Measurements from ENCODE around the gene MAPKAP1. TPM values are rescaled to one million over a fixed set of nuclear protein-coding genes. Genes with fewer than 3 reads are reported as not detected.

MAPKAP1 gene
- total and polyA plus RNA-seq, 4 donors: 32.2 to 58.4 (median 56.1) TPM

- DNase-seq: peak; percentile 67 to 82
- WGBS, 2 donors: 3 to 10% methylated on average over 13 of the region's 13 CpGs
- no peaks in the 10 kb centered on the region for H3K27me3 ChIP-seq (ENCODE audit: control insufficient read depth in 1 of 2, insufficient read depth in 2 of 2, low read length in 1 of 2)
- intact Hi-C loops (cut with DNase I): loop anchor here in 1 of 2 donors (5.0 kb wide), 1 partner anchor 202 kb away; the partner anchor contains the start of gene PBX3
- no peak overlapping the region for H3K4me3 ChIP-seq (ENCODE audit: low read length in 2 of 2)
- peak overlapping the region in 1 of 2 donors; percentile 64 for H3K27ac ChIP-seq (ENCODE audit: low read depth in 1 of 2, low read length in 2 of 2)
- peak; percentile 72 for ATAC-seq (ENCODE audit: low FRiP score)
- H3K4me1 ChIP-seq (ENCODE audit: control insufficient read depth in 1 of 2, insufficient read depth in 2 of 2, low read length in 2 of 2): peaks cover 11 to 15% of the 10 kb centered on the region in 2 donors
- H3K36me3 ChIP-seq (ENCODE audit: control insufficient read depth in 1 of 2, insufficient read depth in 2 of 2, low read length in 1 of 2): no peaks in the 10 kb centered on the region
- H3K9me3 ChIP-seq (ENCODE audit: control insufficient read depth, low read length): no peaks in the 10 kb centered on the region
Measured at GRCh38 chr9:125544988-125545651, 161.9 kb downstream of the MAPKAP1 start.

GRCh38 chr9:125544484-125544883, 162.5 kb downstream of the MAPKAP1 start:
- Histone ChIP-seq H3K27me3 (ENCODE audit: control insufficient read depth in 1 of 2, insufficient read depth in 2 of 2, low read length in 1 of 2) (no peaks in the 10 kb centered on the region), H3K9me3 (ENCODE audit: control insufficient read depth, low read length) (no peaks in the 10 kb centered on the region), H3K36me3 (ENCODE audit: control insufficient read depth in 1 of 2, insufficient read depth in 2 of 2, low read length in 1 of 2) (no peaks in the 10 kb centered on the region), H3K4me1 (ENCODE audit: control insufficient read depth in 1 of 2, insufficient read depth in 2 of 2, low read length in 2 of 2) (peaks cover 11 to 15% of the 10 kb centered on the region in 2 donors), H3K4me3 (ENCODE audit: low read length in 2 of 2) (no peak overlapping the region), H3K27ac (ENCODE audit: low read depth in 1 of 2, low read length in 2 of 2) (peak overlapping the region in 1 of 2 donors; percentile 64)
- no peak for DNase-seq
- intact Hi-C loops (cut with DNase I): no loop called here
- WGBS, 2 donors: 50 to 54% methylated on average over 4 of the region's 4 CpGs
- ATAC-seq (ENCODE audit: low FRiP score): no peak

- Histone ChIP-seq H3K4me3 (ENCODE audit: low read length in 2 of 2) (no peak overlapping the region), H3K36me3 (ENCODE audit: control insufficient read depth in 1 of 2, insufficient read depth in 2 of 2, low read length in 1 of 2) (no peaks in the 10 kb centered on the region), H3K9me3 (ENCODE audit: control insufficient read depth, low read length) (no peaks in the 10 kb centered on the region), H3K27me3 (ENCODE audit: control insufficient read depth in 1 of 2, insufficient read depth in 2 of 2, low read length in 1 of 2) (no peaks in the 10 kb centered on the region), H3K27ac (ENCODE audit: low read depth in 1 of 2, low read length in 2 of 2) (no peak overlapping the region), H3K4me1 (ENCODE audit: control insufficient read depth in 1 of 2, insufficient read depth in 2 of 2, low read length in 2 of 2) (peaks cover 7% of the 10 kb centered on the region in 2 donors)
- ATAC-seq (ENCODE audit: low FRiP score) (no peak), DNase-seq (no peak)
- intact Hi-C loops (cut with DNase I): no loop called here
- WGBS, 2 donors: 95 to 96% methylated on average over 12 of the region's 12 CpGs
Measured at GRCh38 chr9:125541840-125542243, 165.2 kb downstream of the MAPKAP1 start.

DNA sequence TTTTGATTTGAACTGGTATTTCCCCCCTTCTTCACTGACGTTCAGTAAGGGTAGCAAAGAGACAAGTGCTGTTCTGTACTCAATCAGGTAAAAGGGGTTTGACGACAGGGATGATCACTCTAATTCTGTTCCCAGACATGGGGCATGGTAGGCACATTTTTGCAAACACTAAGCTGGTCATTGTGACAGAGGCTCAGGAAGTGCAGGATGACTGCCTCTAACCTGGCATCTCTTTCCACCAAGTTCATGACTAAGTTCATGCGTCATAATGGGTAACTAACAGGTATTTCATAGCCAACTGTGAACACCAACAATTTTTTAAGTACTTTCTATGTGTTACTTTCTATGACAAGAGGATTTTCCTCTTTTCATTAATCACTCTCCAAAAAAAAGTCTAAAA, 166.5 kb downstream of the MAPKAP1 start:
- 97% methylated on average over 3 of the region's 3 CpGs for WGBS, 2 donors
- no peaks in the 10 kb centered on the region for H3K9me3 ChIP-seq (ENCODE audit: control insufficient read depth, low read length)
- DNase-seq (no peak), ATAC-seq (ENCODE audit: low FRiP score) (no peak)
- intact Hi-C loops (cut with DNase I): no loop called here
- no peaks in the 10 kb centered on the region for H3K36me3 ChIP-seq (ENCODE audit: control insufficient read depth in 1 of 2, insufficient read depth in 2 of 2, low read length in 1 of 2)
- no peak overlapping the region for H3K4me3 ChIP-seq (ENCODE audit: low read length in 2 of 2)
- peaks cover 7% of the 10 kb centered on the region in 2 donors for H3K4me1 ChIP-seq (ENCODE audit: control insufficient read depth in 1 of 2, insufficient read depth in 2 of 2, low read length in 2 of 2)
- no peaks in the 10 kb centered on the region for H3K27me3 ChIP-seq (ENCODE audit: control insufficient read depth in 1 of 2, insufficient read depth in 2 of 2, low read length in 1 of 2)
- no peak overlapping the region for H3K27ac ChIP-seq (ENCODE audit: low read depth in 1 of 2, low read length in 2 of 2)

- H3K9me3 ChIP-seq (ENCODE audit: control insufficient read depth, low read length): no peaks in the 10 kb centered on the region
- no peaks in the 10 kb centered on the region for H3K4me1 ChIP-seq (ENCODE audit: control insufficient read depth in 1 of 2, insufficient read depth in 2 of 2, low read length in 2 of 2)
- H3K4me3 ChIP-seq (ENCODE audit: low read length in 2 of 2): no peak overlapping the region
- H3K27me3 ChIP-seq (ENCODE audit: control insufficient read depth in 1 of 2, insufficient read depth in 2 of 2, low read length in 1 of 2): no peaks in the 10 kb centered on the region
- H3K27ac ChIP-seq (ENCODE audit: low read depth in 1 of 2, low read length in 2 of 2): no peak overlapping the region
- WGBS, 2 donors: 9 to 10% methylated on average over 2 of the region's 2 CpGs
- ATAC-seq (ENCODE audit: low FRiP score) (no peak), DNase-seq (no peak)
- intact Hi-C loops (cut with DNase I): no loop called here
- H3K36me3 ChIP-seq (ENCODE audit: control insufficient read depth in 1 of 2, insufficient read depth in 2 of 2, low read length in 1 of 2): no peaks in the 10 kb centered on the region
Measured at GRCh38 chr9:125538092-125538473, 168.9 kb downstream of the MAPKAP1 start.

DNA sequence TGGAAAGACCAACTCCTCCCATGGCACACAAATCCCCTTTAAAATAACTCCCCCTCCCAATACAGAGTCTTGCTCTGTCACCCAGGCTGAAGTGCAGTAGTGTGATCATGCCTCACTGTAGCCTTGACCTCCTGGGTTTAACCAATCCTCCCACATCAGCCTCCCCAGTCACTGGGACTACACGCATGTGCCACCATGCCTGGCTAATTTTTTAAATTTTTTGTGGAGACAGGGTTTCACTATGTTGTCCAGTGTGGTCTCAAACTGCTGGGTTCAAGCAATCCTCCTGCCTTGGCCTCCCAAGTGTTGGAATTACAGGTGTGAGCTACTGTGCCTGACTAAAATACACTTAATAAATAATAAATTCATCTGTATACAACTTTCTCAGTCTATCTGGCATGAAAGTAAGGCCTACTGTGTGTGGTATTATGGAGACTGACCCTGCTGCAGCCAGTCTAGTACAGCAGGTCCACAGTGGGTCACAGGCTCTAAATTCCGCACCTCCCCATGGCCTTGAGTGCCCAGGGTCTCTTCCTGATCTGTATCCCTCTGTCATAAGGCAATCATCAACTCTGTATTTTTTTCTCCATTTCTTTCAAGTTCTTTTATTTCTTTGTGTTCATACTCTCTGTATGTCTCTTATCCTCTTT, 169.4 kb downstream of the MAPKAP1 start:
- H3K4me3 ChIP-seq (ENCODE audit: low read length in 2 of 2): no peak overlapping the region
- 96 to 98% methylated on average over 2 of the region's 2 CpGs for WGBS, 2 donors
- no peaks in the 10 kb centered on the region for H3K9me3 ChIP-seq (ENCODE audit: control insufficient read depth, low read length)
- H3K27ac ChIP-seq (ENCODE audit: low read depth in 1 of 2, low read length in 2 of 2): no peak overlapping the region
- intact Hi-C loops (cut with DNase I): no loop called here
- H3K27me3 ChIP-seq (ENCODE audit: control insufficient read depth in 1 of 2, insufficient read depth in 2 of 2, low read length in 1 of 2): no peaks in the 10 kb centered on the region
- DNase-seq: no peak
- ATAC-seq (ENCODE audit: low FRiP score): no peak
- no peaks in the 10 kb centered on the region for H3K4me1 ChIP-seq (ENCODE audit: control insufficient read depth in 1 of 2, insufficient read depth in 2 of 2, low read length in 2 of 2)
- H3K36me3 ChIP-seq (ENCODE audit: control insufficient read depth in 1 of 2, insufficient read depth in 2 of 2, low read length in 1 of 2): no peaks in the 10 kb centered on the region

- H3K27ac ChIP-seq (ENCODE audit: low read depth in 1 of 2, low read length in 2 of 2): no peak overlapping the region
- H3K4me3 ChIP-seq (ENCODE audit: low read length in 2 of 2): no peak overlapping the region
- DNase-seq (no peak), ATAC-seq (ENCODE audit: low FRiP score) (no peak)
- intact Hi-C loops (cut with DNase I): no loop called here
- no peaks in the 10 kb centered on the region for H3K4me1 ChIP-seq (ENCODE audit: control insufficient read depth in 1 of 2, insufficient read depth in 2 of 2, low read length in 2 of 2)
- no peaks in the 10 kb centered on the region for H3K27me3 ChIP-seq (ENCODE audit: control insufficient read depth in 1 of 2, insufficient read depth in 2 of 2, low read length in 1 of 2)
- WGBS, 2 donors: 94 to 100% methylated on average over 1 of the region's 1 CpG
- no peaks in the 10 kb centered on the region for H3K9me3 ChIP-seq (ENCODE audit: control insufficient read depth, low read length)
- H3K36me3 ChIP-seq (ENCODE audit: control insufficient read depth in 1 of 2, insufficient read depth in 2 of 2, low read length in 1 of 2): no peaks in the 10 kb centered on the region
Measured at GRCh38 chr9:125536776-125537175, 170.2 kb downstream of the MAPKAP1 start.

DNA sequence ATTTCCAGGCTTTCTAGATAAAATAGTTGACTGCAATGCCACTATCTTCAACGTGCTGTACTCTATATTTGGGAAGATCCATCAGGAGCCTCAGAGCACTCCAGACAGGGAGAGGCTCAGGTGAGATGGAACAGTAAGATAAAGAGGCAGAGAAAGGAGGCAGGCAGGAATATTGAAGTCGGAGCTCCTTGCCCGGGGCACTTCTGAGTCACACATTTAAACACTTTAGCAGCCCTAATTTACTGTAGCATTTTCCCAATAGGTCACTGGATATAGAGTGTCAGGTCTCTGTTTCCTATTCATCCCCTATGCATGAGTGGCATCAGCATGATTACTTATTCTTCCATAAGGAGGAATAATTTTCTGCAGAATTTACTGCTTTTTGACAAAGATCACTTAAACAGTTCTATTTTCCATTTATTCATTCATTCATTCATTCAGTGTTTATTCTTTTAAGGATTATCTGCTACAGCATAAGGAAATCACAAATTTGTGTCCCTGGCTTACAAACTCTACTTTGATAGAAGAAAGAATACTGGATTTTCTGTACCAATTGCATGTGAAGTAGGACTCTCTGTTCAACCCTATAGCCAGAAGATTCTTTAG, 170.7 kb downstream of the MAPKAP1 start:
- Histone ChIP-seq H3K4me3 (ENCODE audit: low read length in 2 of 2) (no peak overlapping the region), H3K27me3 (ENCODE audit: control insufficient read depth in 1 of 2, insufficient read depth in 2 of 2, low read length in 1 of 2) (no peaks in the 10 kb centered on the region), H3K36me3 (ENCODE audit: control insufficient read depth in 1 of 2, insufficient read depth in 2 of 2, low read length in 1 of 2) (no peaks in the 10 kb centered on the region), H3K9me3 (ENCODE audit: control insufficient read depth, low read length) (no peaks in the 10 kb centered on the region), H3K27ac (ENCODE audit: low read depth in 1 of 2, low read length in 2 of 2) (no peak overlapping the region), H3K4me1 (ENCODE audit: control insufficient read depth in 1 of 2, insufficient read depth in 2 of 2, low read length in 2 of 2) (no peaks in the 10 kb centered on the region)
- DNase-seq (no peak), ATAC-seq (ENCODE audit: low FRiP score) (no peak)
- intact Hi-C loops (cut with DNase I): no loop called here
- 94 to 98% methylated on average over 3 of the region's 3 CpGs for WGBS, 2 donors

Measured in aorta (tissue), 5 donors.